Measurements from ENCODE around the gene FAM184B. TPM values are rescaled to one million over a fixed set of nuclear protein-coding genes. Genes with fewer than 3 reads are reported as not detected.

Gene FAM184B
- total RNA-seq, 1 experiment from 2014 or later = not detected

- no peak for DNase-seq
- peaks cover 33% of the 10 kb centered on the region for H3K36me3 Mint-ChIP-seq (ENCODE audit: insufficient read depth, unreplicated experiment)
- H3K4me3 ChIP-seq (ENCODE audit: low read depth, low read length) = no peak overlapping the region
- H3K27me3 Mint-ChIP-seq (ENCODE audit: insufficient read depth, unreplicated experiment) = no peaks in the 10 kb centered on the region
- ChIA-PET CTCF (no interaction called here), POLR2A (no interaction called here)
- H3K27ac Mint-ChIP-seq (ENCODE audit: unreplicated experiment) = no peak overlapping the region
- no peaks in the 10 kb centered on the region for H3K9me3 ChIP-seq
- no peaks in the 10 kb centered on the region for H3K27me3 ChIP-seq (replicated peaks; ENCODE audit: control insufficient read depth, insufficient read depth, low read length)
- TF ChIP-seq CTCF (IDR thresholded peaks at IDR 0.05; ENCODE audit: insufficient read depth in 1 of 2, low read depth in 1 of 2, low read length in 1 of 2, severe bottlenecking in 1 of 2, unreplicated experiment in 1 of 2) = no peak
- H3K9me3 Mint-ChIP-seq (ENCODE audit: unreplicated experiment) = no peaks in the 10 kb centered on the region
- H3K36me3 ChIP-seq (ENCODE audit: control insufficient read depth, insufficient read depth, low read length) = no peaks in the 10 kb centered on the region; the same call in 1 of the 2 replicates
- peaks cover 8% of the 10 kb centered on the region for H3K4me1 Mint-ChIP-seq (ENCODE audit: low read depth, unreplicated experiment)
- BruUV-seq (replicated peaks) = no TSS peak
- peaks cover 9% of the 10 kb centered on the region for H3K4me1 ChIP-seq
- intact Hi-C loops (cut with micrococcal nuclease; ENCODE audit: unreplicated experiment) = no loop called here
- no peak overlapping the region for H3K4me3 Mint-ChIP-seq (ENCODE audit: unreplicated experiment)
These were observed 198.1 kb downstream of the FAM184B start for GRCh38 chr4:17583276-17583675.

GRCh38 chr4:17580969-17581368 is 200.5 kb downstream of the FAM184B start:
- ChIA-PET POLR2A (no interaction called here), CTCF (no interaction called here)
- BruUV-seq (replicated peaks) = no TSS peak
- no peaks in the 10 kb centered on the region for H3K36me3 ChIP-seq (ENCODE audit: control insufficient read depth, insufficient read depth, low read length)
- H3K9me3 ChIP-seq = no peaks in the 10 kb centered on the region
- peaks cover 34% of the 10 kb centered on the region for H3K36me3 Mint-ChIP-seq (ENCODE audit: insufficient read depth, unreplicated experiment)
- peaks cover 8% of the 10 kb centered on the region for H3K4me1 Mint-ChIP-seq (ENCODE audit: low read depth, unreplicated experiment)
- H3K4me3 ChIP-seq (ENCODE audit: low read depth, low read length) = no peak overlapping the region
- H3K9me3 Mint-ChIP-seq (ENCODE audit: unreplicated experiment) = no peaks in the 10 kb centered on the region
- no peak overlapping the region for H3K27ac Mint-ChIP-seq (ENCODE audit: unreplicated experiment)
- intact Hi-C loops (cut with micrococcal nuclease; ENCODE audit: unreplicated experiment) = no loop called here
- H3K4me1 ChIP-seq = peaks cover 14% of the 10 kb centered on the region
- H3K27me3 ChIP-seq (replicated peaks; ENCODE audit: control insufficient read depth, insufficient read depth, low read length) = no peaks in the 10 kb centered on the region
- H3K27me3 Mint-ChIP-seq (ENCODE audit: insufficient read depth, unreplicated experiment) = no peaks in the 10 kb centered on the region
- TF ChIP-seq CTCF (IDR thresholded peaks at IDR 0.05; ENCODE audit: insufficient read depth in 1 of 2, low read depth in 1 of 2, low read length in 1 of 2, severe bottlenecking in 1 of 2, unreplicated experiment in 1 of 2) = no peak
- no peak for DNase-seq
- no peak overlapping the region for H3K4me3 Mint-ChIP-seq (ENCODE audit: unreplicated experiment)

Other genes with a start within 250 kb of the FAM184B start
- gene LAP3, start 204.4 kb downstream of the FAM184B start, total RNA-seq (2022) = 62.7 and 65.4 TPM in 2 replicates
- gene MED28, start 167.0 kb downstream of the FAM184B start, total RNA-seq (2022) = 60.5 and 68.0 TPM in 2 replicates
- 52.3 and 55.3 TPM in 2 replicates for gene DCAF16, start 29.1 kb upstream of the FAM184B start, total RNA-seq (2022)
- gene NCAPG, start 29.4 kb upstream of the FAM184B start, total RNA-seq (2022) = 48.9 and 54.0 TPM in 2 replicates
- 9.3 and 11.3 TPM in 2 replicates for gene LCORL, start 240.1 kb upstream of the FAM184B start, total RNA-seq (2022)